SU-DHL-6 (cell line): ENCODE results near the gene WDR81.

Experiments
- H2AFZ ChIP-seq: fragments of 200-600 bp; sonication (generic); 2 replicates; pipeline ENCODE4 v1.6.1; 2014; ENCODE audit warnings: low read depth, mild to moderate bottlenecking, moderate library complexity, mixed read lengths, antibody characterized with exemption, low read length; ENCODE audit not compliant: severe bottlenecking
- H3F3A ChIP-seq: fragments of 200-600 bp; shearing (Covaris generic); 2 replicates; pipeline ENCODE4 v1.6.0; 2016; ENCODE audit warnings: antibody characterized with exemption, mild to moderate bottlenecking; ENCODE audit not compliant: insufficient read depth
- H3K27ac ChIP-seq: fragments of 200-600 bp; sonication (generic); 2 replicates; pipeline ENCODE4 v1.5.1; 2016; ENCODE audit warnings: low read depth, mild to moderate bottlenecking, low read length, moderate library complexity, mixed read lengths
- H3K27me3 ChIP-seq: fragments of 200-600 bp; sonication (generic), shearing (Covaris generic); 2 replicates; pipeline ENCODE4 v1.6.0; 2014; ENCODE audit warnings: mild to moderate bottlenecking, low read length
- H3K36me3 ChIP-seq: fragments of 200-600 bp; sonication (generic); 2 replicates; pipeline ENCODE4 v1.6.1; 2014; ENCODE audit warnings: mild to moderate bottlenecking, low read length, mixed read lengths
- H3K4me2 ChIP-seq: fragments of 300-600, 200-600 bp; shearing (Covaris generic), sonication (generic); 2 replicates; pipeline ENCODE4 v1.6.0; 2014; ENCODE audit warnings: low read length, low read depth, mild to moderate bottlenecking; ENCODE audit not compliant: poor library complexity, severe bottlenecking
- H3K4me3 ChIP-seq: fragments of 200-600 bp; sonication (generic); 2 replicates; pipeline ENCODE4 v1.5.1; 2014; ENCODE audit warnings: antibody characterized with exemption, low read length, mild to moderate bottlenecking, mixed read lengths; ENCODE audit not compliant: insufficient read depth, poor library complexity, severe bottlenecking
- H3K79me2 ChIP-seq: fragments of 200-600 bp; sonication (generic); 2 replicates; pipeline ENCODE4 v1.6.1; 2014; ENCODE audit warnings: mild to moderate bottlenecking, low read length, moderate library complexity; ENCODE audit not compliant: insufficient read depth
- H3K9ac ChIP-seq: fragments of 200-600 bp; sonication (generic); 2 replicates; pipeline ENCODE4 v1.7.0; 2014; ENCODE audit warnings: mild to moderate bottlenecking, low read length
- H3K9me2 ChIP-seq: fragments of 200-600 bp; sonication (generic); replicated peaks from 2 replicates; pipeline ENCODE4 v1.6.1; 2014; ENCODE audit warnings: low read length; ENCODE audit not compliant: insufficient read depth
- H3K9me3 ChIP-seq: fragments of 200-600 bp; sonication (generic); 2 replicates; pipeline ENCODE4 v1.6.1; 2014; ENCODE audit warnings: low read length, mixed read lengths; ENCODE audit not compliant: insufficient read depth
- H4K20me1 ChIP-seq: fragments of 200-600 bp; sonication (generic); 2 replicates; pipeline ENCODE4 v1.6.1; 2014; ENCODE audit warnings: low read depth, mild to moderate bottlenecking, antibody characterized with exemption, low read length, moderate library complexity, mixed read lengths
- EZH2phosphoT487 ChIP-seq: fragments of 200-600 bp; sonication (generic), shearing (Covaris generic); conservative IDR thresholded peaks from 2 replicates; pipeline ENCODE4 v1.6.1; 2018; ENCODE audit warnings: mild to moderate bottlenecking, antibody characterized with exemption, low read length, moderate library complexity, mixed read lengths
- TF ChIP-seq, protein P1 (sequence below): fragments of 200-600 bp; sonication (generic); IDR thresholded peaks from one replicate; pipeline ENCODE4 v1.5.1; 2017; ENCODE audit warnings: antibody characterized with exemption, mild to moderate bottlenecking, low read length, moderate library complexity; ENCODE audit not compliant: insufficient read depth, poor library complexity, severe bottlenecking

Gene WDR81

DNA sequence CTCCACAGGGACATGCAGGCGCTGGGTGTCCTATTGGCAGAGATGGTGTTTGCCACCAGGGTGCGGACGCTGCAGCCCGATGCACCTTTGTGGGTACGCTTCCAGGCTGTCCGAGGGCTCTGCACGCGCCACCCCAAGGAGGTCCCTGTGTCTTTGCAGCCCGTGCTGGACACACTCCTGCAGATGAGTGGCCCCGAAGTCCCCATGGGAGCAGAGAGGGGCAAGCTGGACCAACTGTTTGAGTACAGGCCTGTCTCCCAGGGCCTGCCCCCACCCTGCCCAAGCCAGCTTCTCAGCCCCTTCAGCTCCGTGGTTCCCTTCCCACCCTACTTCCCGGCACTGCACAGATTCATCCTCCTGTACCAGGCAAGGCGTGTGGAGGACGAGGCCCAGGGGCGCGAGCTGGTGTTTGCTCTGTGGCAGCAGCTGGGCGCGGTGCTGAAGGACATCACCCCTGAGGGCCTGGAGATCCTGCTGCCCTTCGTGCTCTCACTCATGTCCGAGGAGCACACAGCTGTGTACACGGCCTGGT lies 2.8 kb downstream of the WDR81 start:
- Histone ChIP-seq H3K9me2 (no peaks in the 10 kb centered on the region), H3K27ac (no peak overlapping the region), H3K4me2 (no peak overlapping the region), H3F3A (peaks cover 10% of the 10 kb centered on the region; the same call in 1 of the 2 replicates), H3K27me3 (no peaks in the 10 kb centered on the region), H3K4me3 (no peak overlapping the region), H2AFZ (no peak overlapping the region), H3K79me2 (peaks cover 19% of the 10 kb centered on the region; the same call in 1 of the 2 replicates), H3K9me3 (no peaks in the 10 kb centered on the region), H3K9ac (no peak overlapping the region), H3K36me3 (no peaks in the 10 kb centered on the region), H4K20me1 (no peaks in the 10 kb centered on the region)
- TF ChIP-seq EZH2phosphoT487 = no peak
- TF ChIP-seq, protein P1, sequence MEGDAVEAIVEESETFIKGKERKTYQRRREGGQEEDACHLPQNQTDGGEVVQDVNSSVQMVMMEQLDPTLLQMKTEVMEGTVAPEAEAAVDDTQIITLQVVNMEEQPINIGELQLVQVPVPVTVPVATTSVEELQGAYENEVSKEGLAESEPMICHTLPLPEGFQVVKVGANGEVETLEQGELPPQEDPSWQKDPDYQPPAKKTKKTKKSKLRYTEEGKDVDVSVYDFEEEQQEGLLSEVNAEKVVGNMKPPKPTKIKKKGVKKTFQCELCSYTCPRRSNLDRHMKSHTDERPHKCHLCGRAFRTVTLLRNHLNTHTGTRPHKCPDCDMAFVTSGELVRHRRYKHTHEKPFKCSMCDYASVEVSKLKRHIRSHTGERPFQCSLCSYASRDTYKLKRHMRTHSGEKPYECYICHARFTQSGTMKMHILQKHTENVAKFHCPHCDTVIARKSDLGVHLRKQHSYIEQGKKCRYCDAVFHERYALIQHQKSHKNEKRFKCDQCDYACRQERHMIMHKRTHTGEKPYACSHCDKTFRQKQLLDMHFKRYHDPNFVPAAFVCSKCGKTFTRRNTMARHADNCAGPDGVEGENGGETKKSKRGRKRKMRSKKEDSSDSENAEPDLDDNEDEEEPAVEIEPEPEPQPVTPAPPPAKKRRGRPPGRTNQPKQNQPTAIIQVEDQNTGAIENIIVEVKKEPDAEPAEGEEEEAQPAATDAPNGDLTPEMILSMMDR = no peak

DNA sequence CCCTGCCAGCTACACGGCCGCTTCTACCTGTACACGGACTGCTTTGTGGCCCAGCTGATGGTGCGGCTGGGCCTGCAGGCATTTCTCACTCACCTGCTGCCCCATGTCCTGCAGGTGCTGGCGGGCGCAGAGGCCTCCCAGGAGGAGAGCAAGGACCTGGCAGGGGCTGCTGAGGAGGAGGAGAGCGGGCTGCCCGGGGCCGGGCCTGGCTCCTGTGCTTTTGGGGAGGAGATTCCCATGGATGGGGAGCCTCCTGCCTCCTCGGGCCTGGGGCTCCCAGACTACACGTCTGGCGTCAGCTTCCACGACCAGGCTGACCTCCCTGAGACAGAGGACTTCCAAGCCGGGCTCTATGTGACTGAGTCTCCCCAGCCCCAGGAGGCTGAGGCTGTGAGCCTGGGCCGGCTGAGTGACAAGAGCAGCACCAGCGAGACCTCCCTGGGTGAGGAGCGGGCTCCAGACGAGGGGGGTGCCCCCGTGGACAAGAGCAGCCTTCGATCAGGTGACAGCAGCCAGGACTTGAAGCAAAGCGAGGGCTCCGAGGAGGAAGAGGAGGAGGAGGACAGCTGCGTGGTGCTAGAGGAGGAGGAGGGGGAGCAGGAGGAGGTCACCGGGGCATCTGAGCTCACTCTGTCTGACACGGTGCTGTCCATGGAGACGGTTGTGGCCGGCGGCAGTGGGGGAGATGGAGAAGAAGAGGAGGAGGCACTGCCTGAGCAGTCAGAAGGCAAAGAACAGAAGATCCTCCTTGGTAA lies 3.5 kb downstream of the WDR81 start:
- no peak overlapping the region for H3K27ac ChIP-seq
- no peaks in the 10 kb centered on the region for H3K9me3 ChIP-seq
- no peak overlapping the region for H3K9ac ChIP-seq
- no peaks in the 10 kb centered on the region for H3K36me3 ChIP-seq
- no peaks in the 10 kb centered on the region for H3K27me3 ChIP-seq
- no peak for TF ChIP-seq EZH2phosphoT487
- TF ChIP-seq, protein P1 = no peak
- no peaks in the 10 kb centered on the region for H3K9me2 ChIP-seq
- H3K79me2 ChIP-seq = peaks cover 19% of the 10 kb centered on the region; the same call in 1 of the 2 replicates
- no peak overlapping the region for H3K4me3 ChIP-seq
- no peaks in the 10 kb centered on the region for H4K20me1 ChIP-seq
- no peak overlapping the region for H3K4me2 ChIP-seq
- H3F3A ChIP-seq = peaks cover 6% of the 10 kb centered on the region; the same call in 1 of the 2 replicates
- no peak overlapping the region for H2AFZ ChIP-seq

DNA sequence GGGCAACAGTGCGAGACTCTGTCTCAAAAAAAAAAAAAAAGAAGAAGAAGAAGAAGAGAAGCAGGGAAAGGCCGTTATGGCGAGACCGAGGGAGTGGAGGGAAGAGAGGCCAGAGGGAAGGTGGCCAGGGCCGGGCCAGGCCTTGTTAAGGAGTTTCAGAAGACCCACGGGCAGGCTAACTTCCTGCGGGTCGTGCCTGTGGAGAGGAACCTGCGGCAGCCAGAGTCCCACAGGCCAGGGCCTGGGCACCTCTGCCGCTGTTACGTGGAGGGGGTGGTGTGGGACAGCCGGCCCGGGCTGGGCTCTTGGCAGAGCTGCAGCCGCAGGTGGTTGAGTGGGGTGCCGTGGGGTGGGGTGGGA lies 5.4 kb downstream of the WDR81 start:
- Histone ChIP-seq H4K20me1 (no peaks in the 10 kb centered on the region), H3F3A (no peaks in the 10 kb centered on the region), H3K9me3 (no peaks in the 10 kb centered on the region), H3K27ac (no peak overlapping the region), H3K27me3 (no peaks in the 10 kb centered on the region), H3K36me3 (no peaks in the 10 kb centered on the region), H3K9ac (no peak overlapping the region), H2AFZ (no peak overlapping the region), H3K4me3 (no peak overlapping the region), H3K9me2 (no peaks in the 10 kb centered on the region), H3K4me2 (no peak overlapping the region), H3K79me2 (peaks cover 18% of the 10 kb centered on the region; the same call in 1 of the 2 replicates)
- TF ChIP-seq EZH2phosphoT487 = no peak
- TF ChIP-seq, protein P1 = no peak
